PC-3 (cell line): ENCODE data around the gene HHATL. TPM values are rescaled to one million over a fixed set of nuclear protein-coding genes. Genes with fewer than 3 reads are reported as not detected.

Experiments used
- ATAC-seq: fragments of 200-7000 bp; cut with Tn5 transposase; 2 replicates; pipeline ENCODE4 v1.9.1; 2020; ENCODE audit warnings: mild to moderate bottlenecking, moderate library complexity
- BruUV-seq: library from RNA; stranded (reverse); fragments of 400-500 nt; replicated peaks from 2 replicates; lab custom pipeline; 2021; lab: Mats Ljungman, UMichigan
- CTCF ChIA-PET: fragments of 300-600 bp; sonication (Branson Sonifier 250); formaldehyde crosslinking; loops from one replicate; lab custom pipeline; 2022; ENCODE audit warnings: antibody characterized with exemption; lab: Charles Lee
- POLR2A ChIA-PET: fragments of 300-600 bp; sonication (Branson Sonifier 250); formaldehyde crosslinking; loops from one replicate; lab custom pipeline; 2022; ENCODE audit warnings: antibody characterized with exemption; ENCODE audit not compliant: unreplicated experiment; lab: Charles Lee
- DNase-seq: peaks from one replicate; pipeline ENCODE4 v3.0.0-alpha.2; 2015
- H2AFZ ChIP-seq: fragments of 300-600 bp; sonication (generic); 2 replicates; pipeline ENCODE4 v1.6.0; 2016; ENCODE audit warnings: antibody characterized with exemption, low read length
- H3F3A ChIP-seq: fragments of 300-600 bp; sonication (generic); one replicate; pipeline ENCODE4 v1.6.0; 2017; ENCODE audit warnings: antibody characterized with exemption, low read length, control low read depth, mild to moderate bottlenecking; ENCODE audit not compliant: unreplicated experiment
- H3K27ac ChIP-seq: fragments of 300-600 bp; sonication (generic); 2 replicates; pipeline ENCODE4 v1.5.1; 2016; ENCODE audit warnings: mild to moderate bottlenecking, low read length
- H3K27me3 ChIP-seq: fragments of 300-600 bp; sonication (generic); 2 replicates; pipeline ENCODE4 v1.6.1; 2016; ENCODE audit warnings: low read length, mixed read lengths
- H3K36me3 ChIP-seq: fragments of 300-600 bp; sonication (generic); 2 replicates; pipeline ENCODE4 v1.6.1; 2016; ENCODE audit warnings: low read depth, mixed run types, low read length, mixed read lengths
- H3K4me1 ChIP-seq: fragments of 300-600 bp; sonication (generic); 2 replicates; pipeline ENCODE4 v1.5.1; 2016; ENCODE audit warnings: low read length; ENCODE audit not compliant: insufficient read depth
- H3K4me2 ChIP-seq: fragments of 300-600 bp; sonication (generic); 2 replicates; pipeline ENCODE4 v1.6.0; 2016; ENCODE audit warnings: low read length
- H3K4me3 ChIP-seq: fragments of 300-600 bp; sonication (generic); 2 replicates; pipeline ENCODE4 v1.5.1; 2016; ENCODE audit warnings: mild to moderate bottlenecking, low read length, mixed read lengths
- H3K79me2 ChIP-seq: fragments of 300-600 bp; sonication (generic); 2 replicates; pipeline ENCODE4 v1.6.1; 2017; ENCODE audit warnings: low read length, mixed read lengths
- H3K9ac ChIP-seq: fragments of 300-600 bp; sonication (generic); 2 replicates; pipeline ENCODE4 v1.6.0; 2016; ENCODE audit warnings: mild to moderate bottlenecking, low read length
- H3K9me2 ChIP-seq: fragments of 300-600 bp; sonication (generic); replicated peaks from 2 replicates; pipeline ENCODE4 v1.6.1; 2016; ENCODE audit warnings: mixed run types, low read length, mixed read lengths
- H3K9me3 ChIP-seq: fragments of 300-600 bp; sonication (generic); 2 replicates; pipeline ENCODE4 v1.6.1; 2016; ENCODE audit warnings: low read length, mixed read lengths
- H4K20me1 ChIP-seq: fragments of 300-600 bp; sonication (generic); 2 replicates; pipeline ENCODE4 v1.6.1; 2016; ENCODE audit warnings: low read length, mixed read lengths
- CTCF ChIP-seq: fragments of 300-600 bp; sonication (generic); conservative IDR thresholded peaks from 2 replicates; pipeline ENCODE4 v1.5.1; 2017; ENCODE audit warnings: antibody characterized with exemption, low read depth, mild to moderate bottlenecking, low read length
- EZH2 ChIP-seq: fragments of 300-600 bp; sonication (generic); IDR thresholded peaks from one replicate; pipeline ENCODE4 v1.6.1; 2017; ENCODE audit warnings: antibody characterized with exemption, mild to moderate bottlenecking, low read length; ENCODE audit not compliant: unreplicated experiment
- EZH2phosphoT487 ChIP-seq: fragments of 300-600 bp; sonication (generic); IDR thresholded peaks from 2 replicates; pipeline ENCODE4 v1.6.1; 2018; ENCODE audit warnings: mild to moderate bottlenecking, antibody characterized with exemption, low read length, borderline replicate concordance
- intact Hi-C: fragments of 100-400 bp; cut with micrococcal nuclease; formaldehyde crosslinking; loops from 2 replicates; pipeline ENCODE4 v1.9.0; 2023
- total RNA-seq: library from RNA; depleted of rRNA; stranded (reverse); fragments of >200 nt; gene quantifications from 2 replicates; pipeline ENCODE4 v1.2.3, GENCODE V29; 2014

The HHATL gene
- total RNA-seq, 1 experiment from 2014 or later, result not detected

- TF ChIP-seq EZH2, result no peak
- no peak for TF ChIP-seq EZH2phosphoT487
- no peak for TF ChIP-seq CTCF
- no peak overlapping the region for H3K4me3 ChIP-seq
- no peaks in the 10 kb centered on the region for H3K36me3 ChIP-seq
- intact Hi-C loops, result loop anchor here (1.0 kb wide), 1 partner anchor 60 kb away; no protein-coding TSS in a partner anchor
- H2AFZ ChIP-seq, result no peak overlapping the region
- peak overlapping the region; percentile 12; the same call in 1 of the 2 replicates for H3K4me2 ChIP-seq
- peaks cover 15% of the 10 kb centered on the region for H3K4me1 ChIP-seq
- H3K27ac ChIP-seq, result peak overlapping the region; percentile 29
- no peak for DNase-seq
- H3K79me2 ChIP-seq, result no peaks in the 10 kb centered on the region
- no peaks in the 10 kb centered on the region for H3K27me3 ChIP-seq
- no peaks in the 10 kb centered on the region for H3F3A ChIP-seq
- H3K9me2 ChIP-seq, result no peaks in the 10 kb centered on the region
- POLR2A ChIA-PET, result no interaction called here
- no peaks in the 10 kb centered on the region for H4K20me1 ChIP-seq
- H3K9me3 ChIP-seq, result no peaks in the 10 kb centered on the region
- peak; percentile 4; the same call in 1 of the 2 replicates for ATAC-seq
- CTCF ChIA-PET, result interaction anchor here (0.5 kb wide), 1 partner anchor 140 kb away, joined by 3 read pairs; no protein-coding TSS in a partner anchor
- no peak overlapping the region for H3K9ac ChIP-seq
- BruUV-seq, result no TSS peak
Observed at GRCh38 chr3:42684632-42685362, 17.8 kb downstream of the HHATL start.

GRCh38 chr3:42683875-42684598 lies 18.6 kb downstream of the HHATL start:
- H3K9me2 ChIP-seq, result no peaks in the 10 kb centered on the region
- peak overlapping the region; percentile 38; the same call in 1 of the 2 replicates for H2AFZ ChIP-seq
- TF ChIP-seq CTCF (no peak), EZH2phosphoT487 (no peak), EZH2 (no peak)
- intact Hi-C loops, result loop anchor here (1.0 kb wide), 1 partner anchor 60 kb away; no protein-coding TSS in a partner anchor
- H3F3A ChIP-seq, result no peaks in the 10 kb centered on the region
- H3K79me2 ChIP-seq, result no peaks in the 10 kb centered on the region
- H3K4me2 ChIP-seq, result peak overlapping the region; percentile 73
- H3K9me3 ChIP-seq, result no peaks in the 10 kb centered on the region
- peak overlapping the region; percentile 45; the same call in 1 of the 2 replicates for H3K4me3 ChIP-seq
- BruUV-seq, result no TSS peak
- peak; percentile 95 for ATAC-seq
- ChIA-PET CTCF (interaction anchor here (0.5 kb wide), 2 partner anchors 139 to 464 kb away, joined by 3 to 4 read pairs; no protein-coding TSS in a partner anchor), POLR2A (no interaction called here)
- H3K27me3 ChIP-seq, result no peaks in the 10 kb centered on the region
- 0 out of 2 replicates have a peak overlapping the region, but pooled peaks have one; percentile 39 for H3K9ac ChIP-seq
- H3K4me1 ChIP-seq, result peaks cover 15% of the 10 kb centered on the region
- H3K27ac ChIP-seq, result peak overlapping the region; percentile 29
- DNase-seq, result peak; percentile 96
- H3K36me3 ChIP-seq, result no peaks in the 10 kb centered on the region
- H4K20me1 ChIP-seq, result no peaks in the 10 kb centered on the region
